NCI-H2171 (cell line): ENCODE results near the gene SOX6.

Experiments used
- DNase-seq: peaks from one replicate; lab custom pipeline; 2025; lab: John Stamatoyannopoulos, UW

Gene SOX6

DNA sequence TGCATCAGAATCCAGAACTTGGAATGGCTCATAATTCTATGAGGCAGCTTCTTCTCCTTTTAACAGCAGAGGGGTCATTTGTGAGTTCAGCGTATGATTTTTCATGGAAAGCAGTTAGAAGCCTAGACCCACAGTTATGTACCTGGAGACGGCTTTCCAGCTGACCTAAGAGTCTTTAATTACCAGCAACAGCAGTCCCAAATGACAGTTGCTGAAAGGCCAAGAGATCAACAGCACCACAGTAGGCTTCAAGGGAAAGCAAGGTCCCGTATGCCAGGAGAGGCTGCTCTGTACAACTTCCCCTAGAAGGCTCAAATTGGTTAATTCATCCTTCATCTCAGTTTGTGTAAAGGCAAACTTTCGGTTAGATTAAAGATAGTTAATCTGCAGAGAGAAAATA is 363.0 kb downstream of the SOX6 start:
- no peak for DNase-seq

DNA sequence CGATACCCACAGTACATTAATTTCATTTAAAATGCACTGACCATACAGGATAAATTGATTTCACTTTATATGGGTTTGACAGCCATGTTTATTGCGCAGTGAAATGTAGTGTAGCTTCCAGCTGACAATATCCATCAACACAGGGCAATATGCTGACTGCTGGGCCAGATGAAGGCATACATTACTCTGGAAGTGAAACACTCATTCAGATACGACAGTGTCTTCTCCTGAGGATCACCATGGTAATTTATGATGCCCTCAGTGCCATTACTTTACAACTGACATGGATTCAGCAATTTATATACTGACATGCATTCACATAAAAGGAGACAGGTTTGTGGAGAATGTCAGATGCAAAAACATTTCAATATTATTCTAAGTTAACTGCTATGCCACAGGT is 365.1 kb downstream of the SOX6 start:
- DNase-seq: no peak

DNA sequence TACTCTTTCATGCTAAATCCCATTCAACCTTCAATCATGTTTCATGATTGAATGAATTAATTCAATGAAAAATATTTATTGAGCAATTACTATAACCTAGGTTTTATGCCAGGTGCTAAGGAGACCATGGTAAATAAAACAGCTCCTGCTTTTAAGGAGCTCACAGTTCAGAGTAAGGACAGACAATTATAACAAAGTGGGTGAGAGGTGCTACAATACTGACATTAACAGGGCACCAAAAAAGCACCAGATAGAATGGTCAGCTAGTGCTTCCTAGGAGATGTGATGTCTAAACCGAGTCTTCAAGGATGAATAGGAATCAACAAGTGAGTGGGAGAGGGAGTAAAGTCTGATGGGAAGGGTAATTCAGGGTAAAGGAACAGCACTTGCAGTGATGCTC is 366.7 kb downstream of the SOX6 start:
- no peak for DNase-seq

DNA sequence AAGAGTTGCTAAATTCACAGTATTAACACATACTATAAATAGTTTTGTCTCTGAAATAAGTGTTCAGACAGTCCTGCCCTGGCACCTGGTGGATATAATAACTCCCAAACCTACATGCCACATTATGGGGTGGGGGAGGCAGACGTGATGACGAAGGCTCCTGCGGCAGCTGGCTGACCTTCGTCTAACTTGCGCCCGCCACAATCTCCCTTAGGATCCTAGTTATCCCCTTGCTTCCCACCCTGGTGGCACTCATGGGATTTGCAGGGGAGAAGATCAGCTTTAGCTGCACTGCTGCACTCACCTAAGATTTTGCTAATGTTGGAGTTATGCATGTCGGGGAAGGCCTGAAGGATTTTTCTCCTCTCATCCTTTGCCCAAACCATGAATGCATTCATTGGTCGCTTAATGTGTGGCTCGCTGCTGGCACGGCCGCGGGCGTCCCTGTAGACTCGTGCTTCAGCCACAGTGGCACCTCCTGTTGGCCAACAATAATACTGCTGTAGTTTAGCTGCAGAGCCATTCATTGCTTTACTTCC is 367.6 kb downstream of the SOX6 start:
- DNase-seq: no peak

DNA sequence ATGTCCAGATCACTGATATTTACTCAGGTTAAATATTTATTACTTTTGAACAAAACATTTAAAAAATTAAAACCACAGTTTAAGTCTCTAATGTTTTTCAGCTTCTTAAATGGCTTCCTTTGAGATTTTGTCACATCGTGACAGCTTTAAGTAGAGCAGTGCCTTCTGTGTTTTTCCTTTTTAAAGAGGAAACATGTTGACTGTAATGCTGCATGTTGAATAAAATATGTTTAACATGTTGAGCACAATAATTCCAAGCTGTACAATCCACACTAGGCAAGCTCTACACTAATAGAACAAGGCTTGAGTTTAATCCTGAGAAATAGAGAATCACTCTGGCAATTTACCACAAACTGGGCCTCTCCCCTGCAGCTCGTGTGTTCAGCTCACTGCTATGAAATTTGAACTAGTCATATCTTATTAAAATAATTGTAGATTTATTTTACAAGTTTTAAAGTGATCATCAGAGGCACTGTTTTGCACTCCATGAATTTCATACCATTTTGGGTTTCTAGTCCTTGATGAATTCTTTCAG is 368.3 kb downstream of the SOX6 start:
- DNase-seq: no peak

DNA sequence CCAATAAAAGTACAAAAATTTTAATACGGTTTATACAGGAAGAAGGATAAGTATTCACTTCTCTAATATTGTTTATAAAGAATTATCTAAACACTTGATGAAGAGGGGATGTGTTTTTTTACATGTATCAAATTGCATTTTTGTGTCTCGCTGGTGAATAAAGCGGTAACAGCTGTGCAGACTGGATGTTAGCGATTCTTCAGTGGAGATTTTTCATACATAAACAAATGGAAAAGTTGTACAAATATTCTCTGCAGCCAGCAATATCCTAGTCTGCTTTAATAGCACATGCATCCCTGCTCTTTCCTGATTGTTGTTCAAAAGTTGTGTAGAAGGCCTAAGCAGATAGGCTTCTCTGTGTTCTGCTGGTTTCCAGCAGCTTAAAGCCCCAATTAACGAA is 369.3 kb downstream of the SOX6 start:
- DNase-seq: no peak

DNA sequence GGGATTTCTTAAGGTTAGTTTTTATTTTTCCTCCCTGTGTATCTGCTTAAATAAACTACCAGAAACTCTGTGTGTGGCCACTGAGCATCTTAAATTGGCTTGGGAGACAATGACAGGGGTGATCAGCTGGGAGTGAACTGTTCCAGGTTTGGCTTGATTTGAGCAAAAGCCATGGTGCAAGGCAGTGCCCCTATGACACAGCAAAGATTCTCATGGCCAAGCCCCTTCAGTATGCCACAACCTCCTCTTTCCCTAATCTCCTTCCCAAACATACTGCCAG is 370.5 kb downstream of the SOX6 start:
- no peak for DNase-seq

DNA sequence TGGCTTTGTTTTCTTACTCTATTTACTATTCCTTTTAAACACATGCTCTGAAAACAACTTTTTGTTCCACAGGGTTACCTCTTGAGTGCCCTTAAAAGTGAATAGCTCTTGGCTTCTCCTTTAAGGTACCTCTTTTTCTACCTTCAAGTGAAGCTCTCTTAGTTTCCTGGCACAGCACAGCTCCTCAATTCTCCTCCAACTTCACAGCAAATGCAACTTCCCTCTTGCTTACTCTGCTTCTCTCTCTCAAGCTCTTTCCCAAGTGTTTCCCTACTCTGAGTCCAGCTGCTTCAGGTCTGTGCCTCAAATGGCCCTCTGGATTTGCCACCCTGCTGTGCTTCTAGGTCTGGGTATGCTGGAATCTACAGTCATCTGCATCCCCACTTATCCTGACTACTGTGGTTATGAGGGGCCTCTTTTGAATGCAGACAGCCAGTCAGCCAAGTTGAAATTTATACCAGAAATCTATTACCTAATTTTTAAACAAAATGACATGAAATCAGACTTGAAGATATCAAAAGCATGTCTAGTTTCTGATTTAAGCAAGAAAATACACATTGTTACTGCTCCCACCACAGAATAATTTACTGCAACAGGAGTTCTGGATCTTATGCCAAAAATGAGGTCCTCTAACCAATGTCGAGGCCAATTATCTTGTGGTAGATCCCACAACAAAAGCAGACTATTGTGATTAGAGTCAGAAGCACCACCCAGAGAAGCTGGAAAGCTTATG is 371.1 kb downstream of the SOX6 start:
- no peak for DNase-seq

DNA sequence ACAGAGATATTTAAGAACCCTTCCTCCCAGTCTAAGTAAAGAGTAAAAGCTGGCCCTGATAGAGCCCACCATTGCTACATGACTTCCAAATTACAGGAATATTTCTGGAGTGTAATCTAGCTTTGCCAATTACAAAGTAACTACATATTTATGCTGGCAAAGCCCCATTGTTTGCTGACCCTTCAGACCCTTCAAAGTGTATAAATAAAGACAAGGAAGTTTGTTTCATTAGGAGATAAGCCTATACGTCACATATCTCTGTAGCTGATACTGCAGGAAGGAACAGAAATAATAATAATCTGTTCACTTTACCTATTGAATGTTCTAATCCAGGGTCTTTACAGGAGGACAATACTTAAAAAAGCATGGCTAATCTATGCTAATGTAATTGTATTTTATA is 375.1 kb downstream of the SOX6 start:
- DNase-seq: no peak

DNA sequence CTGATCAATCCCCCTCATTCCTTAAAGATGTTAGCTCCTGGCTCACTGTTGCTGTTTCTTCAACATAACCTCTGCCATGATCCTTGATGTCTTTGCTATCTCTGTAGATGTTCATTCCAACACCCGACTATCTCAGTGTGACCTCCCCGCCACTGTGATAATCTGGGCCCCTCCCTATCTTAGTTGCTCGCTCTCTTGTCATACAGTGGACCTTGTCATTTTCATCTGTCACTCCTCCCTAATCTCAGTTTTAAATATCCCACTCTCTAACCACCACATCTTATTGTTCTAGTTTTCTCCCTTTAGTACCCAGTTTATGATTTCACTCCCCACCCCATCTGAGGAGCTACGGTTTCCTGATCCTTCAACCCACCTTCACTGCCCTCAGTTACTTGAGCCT is 379.2 kb downstream of the SOX6 start:
- DNase-seq: no peak

DNA sequence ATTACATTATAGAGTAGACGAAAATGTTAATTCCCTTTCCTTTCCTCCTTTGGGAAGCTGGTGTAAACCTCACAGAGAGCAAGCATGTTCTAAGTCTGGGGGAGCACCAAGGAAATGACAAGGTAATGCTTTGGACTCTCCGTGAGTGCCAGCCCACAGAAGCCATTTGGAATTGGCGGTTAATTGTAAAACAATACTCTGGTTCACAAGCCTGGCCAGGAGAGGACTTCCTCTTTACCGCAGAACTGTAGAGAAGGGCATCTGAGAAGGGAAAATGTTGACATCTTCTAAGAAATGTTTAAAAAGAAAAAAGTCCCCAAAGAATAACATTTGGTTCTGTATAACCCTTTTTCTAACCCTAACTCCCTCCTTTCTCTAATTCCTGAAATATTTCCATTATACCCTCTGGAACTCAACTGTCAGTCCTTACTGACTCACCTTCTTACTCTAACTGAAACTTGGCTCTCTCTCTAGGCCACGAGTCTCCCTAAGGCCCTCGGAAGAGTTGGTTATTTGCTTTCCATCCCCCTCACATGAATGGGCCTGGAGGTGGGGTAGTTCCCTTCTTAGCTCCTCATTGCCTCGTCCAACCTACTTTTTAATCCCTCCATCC is 379.8 kb downstream of the SOX6 start:
- no peak for DNase-seq

DNA sequence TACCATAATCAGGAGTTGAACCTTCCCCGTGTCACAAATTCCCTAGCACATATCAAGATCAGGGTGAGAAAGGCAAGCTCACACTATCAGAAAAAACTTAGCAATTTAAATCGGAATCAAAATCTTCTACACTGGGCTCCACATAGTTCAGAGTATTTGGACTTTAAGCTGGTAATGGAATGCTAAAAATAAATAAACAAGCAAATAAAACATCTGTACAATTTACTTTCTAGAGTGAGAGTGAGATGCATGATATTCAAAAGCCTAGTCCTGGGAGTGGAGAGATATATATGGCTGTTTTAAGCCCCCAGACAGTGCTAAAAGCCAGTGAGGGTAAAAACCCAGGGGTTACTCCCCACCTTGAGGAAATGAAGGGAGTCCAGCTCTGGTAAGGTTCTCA is 380.6 kb downstream of the SOX6 start:
- no peak for DNase-seq

DNA sequence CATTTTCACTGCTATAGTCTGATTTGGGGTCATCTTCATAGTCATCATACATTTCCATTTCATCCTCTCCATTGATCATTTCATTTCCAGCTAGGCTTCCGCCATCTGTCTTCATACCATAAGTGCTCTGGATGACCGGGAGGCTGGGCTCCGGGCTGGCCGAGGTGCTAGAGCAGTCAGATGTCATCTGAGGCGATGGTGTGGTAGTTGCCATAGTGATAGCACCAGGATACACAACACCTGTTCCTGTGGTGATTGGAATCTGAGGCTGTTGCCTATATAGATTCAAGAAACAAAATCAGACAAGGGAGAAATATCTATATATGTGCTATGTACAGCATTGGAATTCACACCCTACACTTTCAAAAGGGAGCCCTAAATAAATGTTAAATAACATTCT is 383.5 kb downstream of the SOX6 start:
- DNase-seq: no peak

DNA sequence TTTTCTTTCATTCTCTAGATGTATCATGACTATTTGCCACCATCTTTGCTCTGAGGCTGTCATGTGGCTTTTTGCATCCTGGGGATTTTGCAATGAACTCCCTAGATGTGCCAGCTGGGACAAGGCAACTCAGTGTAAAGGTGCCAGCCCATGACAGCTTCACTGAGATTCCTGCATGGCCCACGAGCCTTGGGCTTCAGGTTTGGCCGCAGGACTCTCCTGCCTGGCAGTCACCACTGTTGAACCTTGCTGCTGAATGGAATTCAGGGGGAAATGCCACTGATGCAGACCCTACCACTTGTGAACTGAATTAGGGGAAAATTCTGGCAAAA is 385.2 kb downstream of the SOX6 start:
- no peak for DNase-seq

DNA sequence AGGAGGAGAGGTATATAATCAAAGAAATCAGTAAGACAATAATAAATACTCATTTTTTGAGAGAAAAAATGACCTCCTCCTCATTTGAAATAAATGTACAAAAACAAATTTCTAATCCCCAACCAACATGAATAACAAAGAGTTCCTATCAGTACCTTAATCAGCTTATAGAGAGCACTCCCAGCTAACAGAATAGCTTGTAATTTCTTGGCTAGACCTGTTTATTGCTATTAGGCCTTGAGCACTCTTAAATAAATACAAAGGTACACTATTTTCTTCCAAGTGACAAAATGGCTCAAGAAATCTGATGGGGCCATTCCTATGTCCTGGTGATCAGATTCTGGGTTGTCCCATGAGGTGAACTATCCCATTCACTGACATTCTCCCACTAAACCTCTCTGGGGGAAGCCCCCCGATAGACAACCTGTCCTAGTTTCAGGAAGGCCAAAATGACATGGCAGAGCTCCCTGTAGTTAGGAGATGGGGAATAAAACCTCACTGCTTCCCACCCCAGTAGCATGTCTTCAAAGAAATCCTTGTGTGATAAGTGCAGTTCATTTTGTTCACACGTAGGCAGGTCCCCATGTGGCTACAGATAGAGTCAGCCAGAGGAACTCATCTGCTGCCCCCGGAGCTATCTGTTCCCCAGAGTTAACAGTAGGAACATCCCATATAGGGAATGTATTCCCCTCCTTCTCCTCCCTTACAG is 385.7 kb downstream of the SOX6 start:
- DNase-seq: no peak

DNA sequence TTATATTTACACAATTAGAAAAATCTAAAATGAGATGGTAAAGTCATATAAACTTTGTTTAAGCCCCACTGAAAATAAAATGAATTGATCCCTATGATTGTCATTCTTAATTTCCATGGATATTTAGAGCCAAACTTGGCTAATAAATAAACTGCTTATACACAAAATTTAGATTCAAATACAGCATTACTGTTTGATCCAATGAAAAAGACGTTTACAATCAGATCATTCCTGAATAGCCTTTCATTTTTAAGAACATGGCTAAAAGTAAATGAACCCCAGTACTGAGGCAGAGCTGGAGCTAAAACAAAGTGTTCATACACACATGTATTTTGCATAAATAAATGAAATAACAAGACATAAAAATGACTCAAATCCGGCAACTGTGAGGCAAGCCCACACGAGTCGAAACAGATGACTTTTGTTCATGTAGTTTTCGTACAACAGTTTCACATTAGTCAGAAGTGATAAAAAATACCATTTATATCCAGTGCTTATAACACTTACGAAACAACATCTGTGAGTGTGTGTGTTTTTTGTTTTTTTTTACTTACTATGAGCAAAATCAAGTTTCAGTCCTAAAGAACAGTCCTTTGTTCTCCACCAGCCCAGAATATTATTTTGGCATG is 386.5 kb downstream of the SOX6 start:
- DNase-seq: no peak

DNA sequence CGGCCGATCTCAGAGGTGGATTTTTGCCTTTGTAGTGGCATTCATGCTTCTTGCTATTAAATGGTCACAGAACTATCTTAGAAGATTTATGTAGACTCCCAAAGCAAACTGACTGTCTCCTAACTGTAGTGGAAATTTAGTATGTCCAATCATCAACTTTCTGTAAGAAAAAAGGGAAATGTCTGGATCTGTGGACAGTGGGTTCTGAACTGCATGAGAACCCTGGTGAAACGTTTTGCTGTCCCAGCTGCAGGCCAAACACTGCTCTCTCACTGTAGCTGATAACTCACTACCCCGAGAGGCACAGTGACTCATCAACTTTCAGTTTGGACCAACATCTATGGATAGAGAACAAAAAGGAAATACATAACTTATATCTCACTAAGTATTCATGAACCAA is 387.1 kb downstream of the SOX6 start:
- no peak for DNase-seq

DNA sequence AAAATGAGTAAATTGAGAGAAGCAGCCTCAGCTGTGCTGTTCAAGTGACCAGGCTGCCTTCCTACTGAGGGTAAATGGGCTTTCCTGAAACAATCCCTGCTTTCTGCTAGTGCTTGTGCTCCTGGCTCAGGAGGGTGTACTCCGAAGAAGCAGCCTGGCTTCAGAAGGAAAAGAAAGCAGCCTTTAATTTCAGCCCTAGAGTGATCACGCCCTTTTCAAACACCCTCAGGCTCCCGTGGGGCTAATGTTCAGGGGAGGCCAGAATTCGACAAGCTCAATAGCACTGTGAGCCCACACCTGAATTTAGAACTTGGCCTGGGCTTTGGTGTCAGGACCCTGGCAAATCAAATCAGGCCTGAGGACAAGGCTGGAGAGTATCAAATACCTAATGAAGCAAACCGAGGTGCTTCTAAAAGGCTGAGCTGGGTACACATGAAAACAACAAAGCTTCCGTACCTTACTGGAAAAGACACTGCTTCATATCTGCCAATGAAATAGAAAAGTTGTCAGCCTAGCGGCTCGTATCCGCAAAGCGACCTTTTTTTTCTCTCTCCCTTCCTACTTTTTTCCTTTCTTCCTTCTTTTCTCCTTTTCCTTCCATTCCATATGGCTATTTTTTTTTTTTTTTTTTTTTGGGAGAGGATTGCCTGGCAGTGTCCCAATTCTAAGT is 387.8 kb downstream of the SOX6 start:
- DNase-seq: no peak

DNA sequence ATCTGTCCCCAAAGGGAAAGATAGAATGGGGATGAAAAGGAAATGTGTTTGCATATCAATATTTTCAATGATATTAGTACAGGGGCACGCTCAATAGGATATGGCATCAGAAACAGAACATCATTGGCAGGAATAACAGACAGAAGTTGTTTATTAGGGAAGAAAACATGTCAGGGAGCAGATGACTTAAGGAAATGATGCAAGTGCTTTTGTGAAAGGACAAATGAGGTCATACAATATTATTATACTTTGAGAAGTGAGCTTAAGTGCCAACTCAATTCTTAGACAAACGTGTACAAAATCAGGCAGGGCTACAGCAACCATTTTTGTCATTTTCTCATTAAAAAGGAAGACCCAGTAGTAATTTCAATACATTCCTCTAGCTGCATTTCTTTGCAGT is 388.4 kb downstream of the SOX6 start:
- no peak for DNase-seq

DNA sequence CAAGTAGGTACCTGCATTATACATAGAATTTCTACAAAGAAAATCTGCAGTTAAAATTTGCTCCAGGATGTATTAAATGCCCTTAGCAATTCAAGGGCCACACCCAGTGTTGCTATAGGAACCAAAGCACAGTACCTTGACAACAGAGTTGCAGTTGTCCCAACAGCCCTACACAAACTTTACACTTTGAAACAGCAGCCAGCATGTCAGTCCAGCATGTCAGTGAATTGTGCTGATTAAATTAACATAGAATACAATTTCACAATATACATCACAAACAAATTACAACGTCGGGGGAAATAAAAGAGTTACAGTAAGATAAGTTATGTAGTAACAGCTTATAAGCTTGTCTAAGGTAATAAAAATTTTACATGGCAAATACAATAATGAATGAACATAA is 389.2 kb downstream of the SOX6 start:
- no peak for DNase-seq

DNA sequence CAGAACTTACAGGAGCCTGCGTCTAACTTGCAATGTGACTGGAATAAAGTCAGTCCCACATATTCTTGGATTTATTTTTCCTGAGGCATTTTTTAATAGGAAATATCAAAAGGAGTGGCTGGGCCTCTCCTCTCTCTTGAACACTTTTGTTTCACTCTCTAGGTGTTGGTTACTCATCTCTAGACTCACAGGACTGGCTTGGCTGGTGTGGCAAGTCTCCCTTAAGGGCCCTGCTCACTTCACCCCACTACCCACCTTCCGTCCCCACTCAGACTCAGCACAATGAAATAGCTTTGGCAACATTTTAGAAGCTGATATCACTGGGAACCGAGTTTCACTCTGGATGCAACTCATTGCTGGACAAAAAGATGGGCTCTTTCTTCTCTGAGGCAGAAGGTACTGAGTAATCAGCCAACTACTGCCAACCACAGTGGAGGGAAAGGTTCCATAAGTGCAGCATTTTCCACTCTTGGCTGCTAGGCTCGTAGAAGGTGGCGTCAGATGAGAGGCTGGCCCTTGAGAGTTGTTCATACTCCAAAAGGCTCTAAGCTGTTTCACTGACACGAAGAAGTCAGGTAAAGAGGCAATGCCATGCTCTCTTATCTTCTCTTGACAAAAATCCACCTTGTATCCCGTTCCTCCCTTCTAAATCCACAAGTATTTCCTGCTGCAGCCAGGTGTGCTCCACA is 390.6 kb downstream of the SOX6 start:
- no peak for DNase-seq

DNA sequence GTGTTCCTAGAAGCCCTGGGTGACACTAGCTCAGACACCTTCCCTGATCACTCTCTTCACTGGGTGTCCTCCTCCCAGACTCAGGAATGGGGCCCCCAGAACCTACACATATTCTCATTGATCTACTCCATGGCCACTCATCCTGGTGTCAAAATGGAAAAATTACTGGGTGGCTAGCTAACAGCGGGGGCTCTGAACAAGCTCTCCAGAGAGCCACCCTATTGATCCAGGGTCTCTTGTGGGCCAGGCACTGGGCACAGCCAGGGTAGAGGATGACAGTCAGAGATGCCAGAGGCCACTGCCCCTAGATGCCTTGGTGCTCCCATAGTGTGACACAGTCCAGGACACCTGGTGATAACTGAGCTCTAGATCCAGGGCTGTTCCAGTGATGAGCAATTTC is 393.1 kb downstream of the SOX6 start:
- no peak for DNase-seq
